Right renal pelvis (tissue), 4 donors: Measurements from ENCODE around the gene CCDC170. TPM values are rescaled to one million over a fixed set of nuclear protein-coding genes. Genes with fewer than 3 reads are reported as not detected.
"Not testable (repeated sequence)": the region's sequence is repeated elsewhere in the genome, so short reads cannot be mapped to it uniquely, and the experiment has no call there.

ENCODE experiments used
- DNase-seq, 4 donors: peaks; one replicate each; pipeline ENCODE4 v3.0.0-alpha.2; 2013; ENCODE audit warnings: low read depth in 4 of 4, low spot score in 3 of 4, missing footprints in 1 of 4
- polyA plus RNA-seq, 4 donors: library from polyadenylated mRNA; unstranded; fragments of 120-200 nt; gene quantifications; one replicate each; pipeline ENCODE4 v1.2.1, GENCODE V29; 2013; ENCODE audit not compliant: insufficient read length in 4 of 4

The CCDC170 gene
- polyA plus RNA-seq, 4 donors = 2.1 to 3.6 (median 2.8) TPM

GRCh38 chr6:151539506-151540268 is 45.9 kb downstream of the CCDC170 start:
- DNase-seq = no peak

DNA sequence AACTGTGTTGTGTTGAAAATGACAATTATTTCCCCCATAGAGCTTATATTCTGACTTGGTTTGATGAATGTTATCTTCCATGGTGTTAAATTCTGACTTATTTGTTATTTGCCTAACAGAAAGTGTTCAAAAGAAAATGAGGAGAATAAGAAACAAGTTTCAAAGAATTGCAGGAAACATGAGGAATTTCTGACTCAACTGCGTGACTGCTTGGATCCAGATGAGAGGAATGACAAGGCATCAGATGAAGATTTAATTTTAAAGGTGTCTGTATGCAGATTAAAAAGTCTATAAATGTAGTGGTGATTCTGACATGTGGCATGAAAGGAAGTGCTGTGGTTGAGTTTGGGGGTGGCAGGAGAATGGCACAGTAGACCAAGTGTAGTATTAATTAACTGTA is 50.6 kb downstream of the CCDC170 start:
- no peak for DNase-seq

GRCh38 chr6:151544884-151545283 is 51.1 kb downstream of the CCDC170 start:
- not testable (repeated sequence) for DNase-seq

DNA sequence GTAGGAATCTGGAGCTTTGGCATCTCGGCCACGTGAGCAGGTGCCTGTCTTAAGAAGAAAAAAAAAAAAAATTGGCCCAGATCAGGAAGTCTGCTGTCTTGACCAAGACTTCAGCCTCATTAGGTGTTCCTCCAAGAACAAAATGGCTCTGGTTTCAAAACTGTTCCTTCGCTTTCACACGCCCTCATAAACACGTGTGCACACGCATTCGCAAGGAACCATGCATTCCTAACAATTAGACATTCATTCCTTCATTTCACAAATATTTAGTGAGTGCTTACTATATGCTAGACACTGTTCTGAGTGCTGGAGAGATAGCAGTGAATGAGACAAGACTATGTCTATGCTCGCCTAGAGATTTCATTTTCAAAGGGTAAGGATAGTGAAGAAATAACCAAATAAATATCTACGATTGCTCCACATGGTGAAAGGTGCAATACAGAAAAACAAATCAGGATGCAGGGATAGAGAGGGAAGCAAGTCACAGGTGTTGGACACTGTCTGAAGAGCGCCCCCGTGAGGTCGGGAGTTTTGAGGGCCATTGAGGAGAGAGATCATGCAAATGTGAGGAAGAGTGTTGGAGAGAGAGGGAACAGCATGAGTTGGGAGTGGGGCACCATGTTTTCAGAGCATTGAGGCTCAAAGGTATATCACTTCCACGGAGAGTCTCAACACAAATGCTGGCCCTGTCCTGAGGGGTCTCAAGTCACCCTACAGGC is 53.3 kb downstream of the CCDC170 start:
- DNase-seq = no peak

- DNase-seq = no peak
These were observed 54.4 kb downstream of the CCDC170 start for GRCh38 chr6:151548201-151548600.

- no peak for DNase-seq
These were observed 56.0 kb downstream of the CCDC170 start for GRCh38 chr6:151549790-151550189.

DNA sequence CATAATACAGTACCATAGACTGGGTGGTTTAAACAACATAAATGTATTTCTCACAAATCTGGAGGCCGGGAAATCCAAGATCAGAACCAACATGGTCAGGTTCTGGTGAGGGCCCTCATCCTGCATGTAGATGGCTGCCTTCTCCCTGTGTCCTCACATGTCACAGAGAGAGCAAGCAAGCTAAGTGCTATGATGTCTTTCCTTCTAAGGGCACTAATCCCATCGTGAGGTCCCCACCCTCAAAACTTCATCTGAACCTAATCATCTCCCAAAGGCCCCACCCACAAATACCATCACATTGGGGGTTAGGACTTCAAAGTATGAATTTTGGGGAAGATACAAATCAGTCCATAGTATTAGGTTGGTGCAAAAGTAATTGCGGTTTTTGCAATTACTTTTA is 56.8 kb downstream of the CCDC170 start:
- no peak for DNase-seq

- no peak for DNase-seq
These were observed 57.5 kb downstream of the CCDC170 start for GRCh38 chr6:151551223-151551857.

GRCh38 chr6:151553416-151554165 is 59.8 kb downstream of the CCDC170 start:
- DNase-seq = no peak

DNA sequence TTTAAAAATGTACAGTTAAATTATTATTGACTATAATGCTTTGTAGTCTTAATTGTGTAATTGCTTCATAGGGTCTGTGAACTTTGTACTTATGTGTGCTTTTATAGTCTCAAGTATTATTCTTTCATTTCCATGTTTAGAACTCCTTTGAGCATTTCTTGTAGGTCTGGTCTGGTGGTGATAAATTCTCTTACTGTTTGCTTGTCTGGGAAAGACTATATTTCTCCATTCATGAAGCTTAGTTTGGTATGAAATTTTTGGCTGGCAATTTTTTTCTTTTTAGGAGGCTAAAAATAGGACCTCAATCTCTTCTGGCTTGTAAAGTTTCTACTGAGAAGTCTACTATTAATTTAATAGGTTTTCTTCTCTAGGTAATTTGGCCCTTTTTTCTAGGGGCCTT is 67.4 kb downstream of the CCDC170 start:
- DNase-seq = no peak

DNA sequence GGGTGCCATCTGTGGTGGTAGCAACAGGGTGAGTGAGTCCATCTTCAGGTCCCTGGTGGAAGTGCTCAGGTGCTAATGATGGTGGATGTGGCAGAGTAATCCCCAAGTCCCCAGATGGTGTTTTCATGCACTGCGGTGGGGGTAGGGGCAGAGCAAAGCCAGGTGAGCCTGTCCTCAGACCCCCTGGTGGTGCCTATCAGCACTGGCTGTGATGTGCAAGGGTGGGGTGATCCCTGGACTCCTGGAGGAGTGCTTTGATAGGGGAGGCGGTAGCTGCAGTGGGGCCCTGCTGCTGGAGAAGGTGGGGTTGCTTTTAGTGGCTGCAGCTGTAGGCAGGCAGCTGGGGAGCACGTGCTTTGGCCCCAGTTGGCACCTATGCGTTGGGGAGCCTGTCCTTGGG is 70.8 kb downstream of the CCDC170 start:
- DNase-seq = no peak

GRCh38 chr6:151565940-151566339 is 72.1 kb downstream of the CCDC170 start:
- DNase-seq = no peak

DNA sequence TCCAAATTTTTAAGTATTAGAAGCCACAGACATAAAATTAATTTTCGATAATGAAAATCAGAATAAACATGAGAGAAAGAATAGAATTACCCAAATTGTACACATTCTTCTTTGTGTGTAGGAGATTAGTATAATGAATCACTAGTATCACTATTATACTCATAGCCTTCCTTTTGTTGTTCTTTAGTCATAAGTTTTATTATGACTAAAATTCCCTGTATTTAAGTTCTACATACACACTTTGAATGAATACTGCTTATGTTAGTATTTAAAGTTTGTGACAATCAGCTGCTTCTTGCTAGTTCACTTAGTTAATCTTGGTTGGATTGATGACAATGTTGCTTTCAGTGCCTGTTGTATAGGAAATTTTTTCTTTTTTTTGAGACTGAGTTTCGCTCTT is 72.7 kb downstream of the CCDC170 start:
- no peak for DNase-seq

- no peak for DNase-seq
These were observed 82.8 kb downstream of the CCDC170 start for GRCh38 chr6:151576633-151577032.

- no peak for DNase-seq
These were observed 83.4 kb downstream of the CCDC170 start for GRCh38 chr6:151577257-151577656.

GRCh38 chr6:151585741-151586140 is 91.9 kb downstream of the CCDC170 start:
- DNase-seq = no peak

GRCh38 chr6:151589667-151590066 is 95.8 kb downstream of the CCDC170 start:
- DNase-seq = no peak

GRCh38 chr6:151590742-151591141 is 96.9 kb downstream of the CCDC170 start:
- DNase-seq = no peak

DNA sequence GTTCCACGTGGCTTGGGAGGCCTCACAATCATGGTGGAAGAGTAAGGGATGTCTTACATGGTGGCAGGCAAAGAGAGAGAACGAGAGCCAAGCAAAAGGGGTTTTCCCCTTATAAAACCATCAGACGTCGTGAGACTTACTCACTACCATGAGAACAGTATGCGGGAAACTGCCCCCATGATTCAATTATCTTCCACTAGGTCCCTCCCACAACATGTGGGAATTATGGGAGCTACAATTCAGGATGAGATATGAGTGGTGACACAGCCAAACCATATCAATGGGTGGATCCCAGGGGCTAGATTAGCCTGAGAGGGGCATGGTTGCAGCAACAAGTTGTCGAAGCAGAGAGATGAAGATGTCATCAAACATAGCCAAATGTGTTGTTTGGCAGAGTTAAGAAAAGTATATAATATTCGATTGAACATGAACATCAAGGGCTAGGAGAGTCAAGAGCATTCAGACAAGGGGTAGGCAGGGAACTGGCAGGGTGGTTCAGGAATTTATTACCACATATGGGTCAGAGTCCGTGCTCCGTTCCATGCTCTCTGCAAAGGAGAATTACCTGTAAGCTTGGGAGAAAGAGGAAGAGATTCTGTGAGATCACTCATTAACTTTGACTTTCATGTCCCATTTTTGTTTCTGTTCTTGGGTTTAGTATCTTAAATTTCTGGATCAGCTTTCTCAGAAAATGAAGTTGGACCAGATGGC is 98.8 kb downstream of the CCDC170 start:
- no peak for DNase-seq

DNA sequence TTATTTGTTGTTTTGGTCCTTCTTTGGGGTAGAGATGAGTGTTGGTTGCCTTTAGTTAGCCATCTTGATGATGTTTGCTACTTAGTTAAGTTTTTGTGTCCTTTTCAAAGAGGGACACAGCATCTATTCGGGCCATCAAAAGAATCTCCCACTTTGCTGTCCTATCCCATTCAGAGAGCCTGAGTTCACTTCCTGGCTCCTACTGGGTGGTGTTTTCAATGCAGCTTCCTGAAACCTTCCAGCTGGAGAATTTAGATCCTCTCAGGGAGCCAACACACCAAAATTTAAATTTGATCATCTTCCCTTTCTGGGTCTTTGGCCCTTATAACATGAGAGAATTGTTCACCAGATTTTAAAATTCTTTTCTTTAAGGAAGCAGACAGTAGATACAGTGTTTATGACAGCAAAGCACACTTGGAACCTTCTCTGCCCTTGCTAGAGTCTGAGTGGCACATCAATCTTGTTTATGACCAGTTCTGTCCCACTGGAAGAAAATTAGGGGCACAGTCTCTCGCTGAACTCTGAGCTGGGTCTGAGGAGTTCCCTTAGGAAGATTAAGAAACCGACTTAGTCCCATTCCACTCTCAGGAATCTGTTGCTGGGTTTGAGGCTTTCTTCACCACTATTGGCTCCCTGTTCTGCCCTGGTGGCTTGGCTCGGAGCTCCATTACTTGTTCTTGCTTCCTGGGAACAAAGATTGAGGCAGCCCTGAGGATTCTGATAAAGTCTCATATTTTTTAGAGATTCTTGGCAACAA is 115.5 kb downstream of the CCDC170 start:
- peak; percentile 12 to 44 (median 32) for DNase-seq
